Skeletal muscle tissue (tissue), 4 donors: ENCODE results near the gene PROX1. TPM values are rescaled to one million over a fixed set of nuclear protein-coding genes. Genes with fewer than 3 reads are reported as not detected.

Experiments
- H3K27ac ChIP-seq: one replicate; pipeline ENCODE4 v1.7.0; 2013; ENCODE audit warnings: mild to moderate bottlenecking, low read depth, low read length, inconsistent platforms
- H3K27me3 ChIP-seq, 3 donors: one replicate each; pipeline ENCODE4 v1.7.0; 2013; ENCODE audit warnings: low read length in 3 of 3; ENCODE audit not compliant: control insufficient read depth in 3 of 3, insufficient read depth in 3 of 3
- H3K36me3 ChIP-seq, 3 donors: one replicate each; pipeline ENCODE4 v1.7.0; 2013; ENCODE audit warnings: low read length in 3 of 3; ENCODE audit not compliant: control insufficient read depth in 3 of 3, insufficient read depth in 3 of 3
- H3K4me1 ChIP-seq, 3 donors: one replicate each; pipeline ENCODE4 v1.7.0; 2013; ENCODE audit warnings: low read length in 3 of 3, mild to moderate bottlenecking in 3 of 3; ENCODE audit not compliant: control insufficient read depth in 3 of 3, insufficient read depth in 3 of 3
- H3K4me3 ChIP-seq, 3 donors: one replicate each; pipeline ENCODE4 v1.7.0; 2013; ENCODE audit warnings: low read length in 3 of 3
- H3K9ac ChIP-seq, 3 donors: one replicate each; pipeline ENCODE4 v1.7.0; 2013; ENCODE audit warnings: low read length in 3 of 3, mild to moderate bottlenecking in 3 of 3, moderate library complexity in 2 of 3, low read depth in 1 of 3
- H3K9me3 ChIP-seq, 3 donors: one replicate each; pipeline ENCODE4 v1.7.0; 2013; ENCODE audit warnings: low read length in 3 of 3; ENCODE audit not compliant: control insufficient read depth in 3 of 3
- total RNA-seq: library from RNA; depleted of rRNA; stranded (reverse); fragments of >200 nt; gene quantifications from one replicate; pipeline ENCODE4 v1.2.3, GENCODE V29; 2014
- donor health status: Osteomylitis.

The PROX1 gene
- total RNA-seq, 1 donor from 2014 or later: 6.3 TPM

- Histone ChIP-seq H3K36me3 (no peaks in the 10 kb centered on the region), H3K4me3 (no peak overlapping the region), H3K9ac (no peak overlapping the region), H3K9me3 (no peaks in the 10 kb centered on the region), H3K4me1 (no peaks in the 10 kb centered on the region), H3K27ac (no peak overlapping the region), H3K27me3 (no peaks in the 10 kb centered on the region)
These were observed 19.1 kb downstream of the PROX1 start for GRCh38 chr1:214006845-214007244.

- no peak overlapping the region for H3K4me3 ChIP-seq
- peaks cover 0 to 1% (median 0%) of the 10 kb centered on the region in 3 donors for H3K4me1 ChIP-seq
- no peak overlapping the region for H3K27ac ChIP-seq
- no peaks in the 10 kb centered on the region for H3K27me3 ChIP-seq
- H3K9ac ChIP-seq: no peak overlapping the region
- H3K36me3 ChIP-seq: no peaks in the 10 kb centered on the region
- H3K9me3 ChIP-seq: no peaks in the 10 kb centered on the region
These were observed 20.6 kb downstream of the PROX1 start for GRCh38 chr1:214008347-214008746.

- H3K4me1 ChIP-seq: peaks cover 0 to 7% (median 2%) of the 10 kb centered on the region in 3 donors
- no peaks in the 10 kb centered on the region for H3K9me3 ChIP-seq
- H3K9ac ChIP-seq: no peak overlapping the region
- H3K27ac ChIP-seq: no peak overlapping the region
- H3K27me3 ChIP-seq: no peaks in the 10 kb centered on the region
- H3K4me3 ChIP-seq: no peak overlapping the region
- no peaks in the 10 kb centered on the region for H3K36me3 ChIP-seq
These were observed 21.1 kb downstream of the PROX1 start for GRCh38 chr1:214008791-214009422.

- no peaks in the 10 kb centered on the region for H3K9me3 ChIP-seq
- H3K27me3 ChIP-seq: no peaks in the 10 kb centered on the region
- no peak overlapping the region for H3K27ac ChIP-seq
- no peaks in the 10 kb centered on the region for H3K36me3 ChIP-seq
- no peak overlapping the region for H3K9ac ChIP-seq
- no peak overlapping the region for H3K4me3 ChIP-seq
- peaks cover 2 to 7% (median 5%) of the 10 kb centered on the region in 3 donors for H3K4me1 ChIP-seq
These were observed 21.8 kb downstream of the PROX1 start for GRCh38 chr1:214009423-214010196.

GRCh38 chr1:214010197-214010573 lies 22.4 kb downstream of the PROX1 start:
- Histone ChIP-seq H3K9me3 (no peaks in the 10 kb centered on the region), H3K27ac (no peak overlapping the region), H3K4me1 (peaks cover 4 to 7% (median 7%) of the 10 kb centered on the region in 3 donors), H3K4me3 (no peak overlapping the region), H3K27me3 (no peaks in the 10 kb centered on the region), H3K36me3 (no peaks in the 10 kb centered on the region), H3K9ac (no peak overlapping the region)

- H3K4me3 ChIP-seq: no peak overlapping the region
- H3K27ac ChIP-seq: no peak overlapping the region
- no peaks in the 10 kb centered on the region for H3K27me3 ChIP-seq
- H3K36me3 ChIP-seq: no peaks in the 10 kb centered on the region
- peaks cover 4 to 7% (median 7%) of the 10 kb centered on the region in 3 donors for H3K4me1 ChIP-seq
- no peak overlapping the region for H3K9ac ChIP-seq
- no peaks in the 10 kb centered on the region for H3K9me3 ChIP-seq
These were observed 22.9 kb downstream of the PROX1 start for GRCh38 chr1:214010717-214011116.

- Histone ChIP-seq H3K4me1 (peaks cover 4 to 7% (median 7%) of the 10 kb centered on the region in 3 donors), H3K27ac (no peak overlapping the region), H3K27me3 (no peaks in the 10 kb centered on the region), H3K36me3 (no peaks in the 10 kb centered on the region), H3K9ac (no peak overlapping the region), H3K9me3 (no peaks in the 10 kb centered on the region), H3K4me3 (no peak overlapping the region)
These were observed 24.6 kb downstream of the PROX1 start for GRCh38 chr1:214012418-214012817.

- no peaks in the 10 kb centered on the region for H3K36me3 ChIP-seq
- no peak overlapping the region for H3K27ac ChIP-seq
- H3K9me3 ChIP-seq: no peaks in the 10 kb centered on the region
- H3K4me3 ChIP-seq: no peak overlapping the region
- H3K4me1 ChIP-seq: peaks cover 4 to 7% (median 7%) of the 10 kb centered on the region in 3 donors
- no peaks in the 10 kb centered on the region for H3K27me3 ChIP-seq
- no peak overlapping the region for H3K9ac ChIP-seq
These were observed 26.0 kb downstream of the PROX1 start for GRCh38 chr1:214013614-214014377.

- H3K36me3 ChIP-seq: no peaks in the 10 kb centered on the region
- H3K9me3 ChIP-seq: no peaks in the 10 kb centered on the region
- H3K9ac ChIP-seq: no peak overlapping the region
- peaks cover 4 to 7% (median 7%) of the 10 kb centered on the region in 3 donors for H3K4me1 ChIP-seq
- H3K27me3 ChIP-seq: no peaks in the 10 kb centered on the region
- H3K4me3 ChIP-seq: no peak overlapping the region
- no peak overlapping the region for H3K27ac ChIP-seq
These were observed 27.0 kb downstream of the PROX1 start for GRCh38 chr1:214014730-214015129.
